K562 (cell line): ENCODE measurements around the gene ZNF641. TPM values are rescaled to one million over a fixed set of nuclear protein-coding genes. Genes with fewer than 3 reads are reported as not detected.

Experiments used
- FOXA3 ChIP-seq, 2 experiments: fragments of 450-650 bp in 1 of 2; sonication (generic) in 1 of 2; formaldehyde crosslinking; IDR thresholded peaks in 1 of 2; conservative IDR thresholded peaks in 1 of 2; 2 replicates each; pipeline versions ENCODE4 v1.4.0 to v1.8.0; 2020 to 2022; ENCODE audit warnings: mild to moderate bottlenecking in 2 of 2, missing genetic modification reagents in 1 of 2
- JUND ChIP-seq, 2 experiments: IDR thresholded peaks; 2 replicates in 1 of 2; 3 replicates in 1 of 2; pipeline ENCODE4 v1.6.1; 2011; ENCODE audit warnings: borderline replicate concordance in 2 of 2, low read depth in 2 of 2, low read length in 2 of 2, improper control_type of control experiment in 1 of 2, missing biosample characterization in 1 of 2, missing genetic modification characterization in 1 of 2, missing genetic modification reagents in 1 of 2
- KDM5B ChIP-seq: fragments of 200-600 bp; sonication (generic); IDR thresholded peaks from 2 replicates; pipeline ENCODE4 v1.6.1; 2012; ENCODE audit warnings: low read depth, mild to moderate bottlenecking, moderate library complexity, low read length, control low read depth, inconsistent platforms; ENCODE audit not compliant: insufficient replicate concordance
- NFIC ChIP-seq: fragments of 450-650 bp; IDR thresholded peaks from 2 replicates; pipeline ENCODE4 v1.6.1; 2017; ENCODE audit warnings: mild to moderate bottlenecking, inconsistent platforms
- NFXL1 ChIP-seq: fragments of 450-650 bp; formaldehyde crosslinking; IDR thresholded peaks from 2 replicates; pipeline ENCODE4 v1.4.0; 2021; ENCODE audit warnings: mild to moderate bottlenecking
- NR1H2 ChIP-seq: sonication (generic); formaldehyde crosslinking; IDR thresholded peaks from 2 replicates; pipeline ENCODE4 v1.4.0; 2020; ENCODE audit warnings: mild to moderate bottlenecking, missing genetic modification reagents
- NR3C1 ChIP-seq: sonication (generic); formaldehyde crosslinking; IDR thresholded peaks from 2 replicates; pipeline ENCODE4 v1.8.1; 2022; ENCODE audit warnings: missing genetic modification reagents
- PTBP1 ChIP-seq: fragments of 200-400 bp; formaldehyde crosslinking; IDR thresholded peaks from 2 replicates; pipeline ENCODE4 v1.6.1; 2017; ENCODE audit warnings: low read depth, low read length
- SMARCA5 ChIP-seq: fragments of 450-650 bp; IDR thresholded peaks from 2 replicates; pipeline ENCODE4 v1.6.1; 2016
- XRCC4 ChIP-seq: IDR thresholded peaks from one replicate; pipeline ENCODE4 v1.6.1; 2011; ENCODE audit not compliant: insufficient read depth, insufficient read length; ENCODE audit errors: extremely low read depth
- ZNF444 ChIP-seq: fragments of 250-450 bp; sonication (Bioruptor Pico); IDR thresholded peaks from 2 replicates; pipeline ENCODE4 v1.4.0; 2020; ENCODE audit warnings: mild to moderate bottlenecking, moderate library complexity
- polyA plus RNA-seq, 8 experiments: library from polyadenylated mRNA; depleted of rRNA in 4 of 8; stranded (reverse) in 5 of 8; unstranded in 3 of 8; fragments of >200 nt; fragmentation: Nextera tagmentation in 2 of 8; fragmentation: Illumina TruSeq in 1 of 8; extraction: Ambion mirVana in 2 of 8; extraction: Trizol in 1 of 8; gene quantifications; 2 replicates each; pipeline versions ENCODE4 v1.2.1 to v1.2.3, GENCODE V29; 2011 to 2014; ENCODE audit warnings: inconsistent platforms in 1 of 8, missing spikeins in 1 of 8
- total RNA-seq, 7 experiments: library from RNA; depleted of rRNA in 6 of 7; stranded (reverse); fragments of >200 nt in 6 of 7; fragmentation: Illumina TruSeq in 2 of 7; extraction: Trizol in 2 of 7; gene quantifications; 2 replicates each; pipeline versions ENCODE4 v1.2.1 to v1.2.3, GENCODE V29; 2011 to 2021; ENCODE audit warnings: low replicate concordance in 1 of 7
- TF ChIP-seq, protein P1 (sequence below): fragments of 150-350 bp; conservative IDR thresholded peaks from 2 replicates; pipeline ENCODE4 v1.6.1; 2014; ENCODE audit warnings: low read length
- TF ChIP-seq, protein P2 (sequence below), 2 experiments: fragments of 150-350 bp in 1 of 2; IDR thresholded peaks; 2 replicates each; pipeline ENCODE4 v1.6.1; 2012 to 2016; ENCODE audit warnings: low read depth in 2 of 2, low read length in 2 of 2, mild to moderate bottlenecking in 1 of 2, moderate library complexity in 1 of 2
- TF ChIP-seq, protein P3 (sequence below): fragments of 450-650 bp; IDR thresholded peaks from 2 replicates; pipeline ENCODE4 v1.6.1; 2016; ENCODE audit warnings: mild to moderate bottlenecking
- TF ChIP-seq, protein P4 (sequence below): fragments of 250-450 bp; sonication (Bioruptor Pico); IDR thresholded peaks from 2 replicates; pipeline ENCODE4 v1.5.0; 2020; ENCODE audit warnings: mild to moderate bottlenecking, borderline replicate concordance

The ZNF641 gene
- total and polyA plus RNA-seq, 9 of the 15 experiments (the other 6 are each of a cell fraction or from before 2014, with no cell fraction given): 2.5 to 15.6 (median 9.2) TPM

DNA sequence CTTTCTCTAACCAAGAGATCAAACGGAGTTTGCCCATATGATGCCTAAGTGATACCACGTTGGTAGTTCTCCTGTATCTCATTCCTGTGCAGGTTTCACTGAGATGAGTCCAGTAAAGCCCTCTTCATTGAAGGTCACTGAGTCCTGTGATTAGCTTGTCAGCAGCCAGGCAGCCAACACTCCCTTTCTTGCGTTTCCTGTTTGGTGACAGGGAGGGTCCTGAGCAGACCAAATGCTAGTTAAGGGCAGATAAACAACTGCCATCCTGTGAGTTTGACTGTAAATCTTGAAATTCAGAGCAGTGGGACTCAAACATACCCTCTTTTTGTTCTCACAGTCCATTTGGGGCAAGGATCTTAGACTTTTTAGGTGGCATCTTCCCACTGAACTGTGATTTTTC is 39.4 kb downstream of the ZNF641 start (continued):
- TF ChIP-seq KDM5B (no peak), XRCC4 (no peak), JUND (IDR thresholded peaks at IDR 0.05; ENCODE audit: borderline replicate concordance, low read depth, low read length) (peak; percentile 47; the same call in 1 of the 2 replicates), JUND (tag; IDR thresholded peaks at IDR 0.05; ENCODE audit: borderline replicate concordance, low read depth, low read length) (no peak), NFXL1 (CRISPR knock-in tag) (no peak), PTBP1 (no peak), NR3C1 (CRISPR knock-in tag) (no peak), NR1H2 (CRISPR knock-in tag) (no peak), ZNF444 (CRISPR knock-in tag) (no peak), FOXA3 (CRISPR knock-in tag; conservative IDR thresholded peaks at IDR 0.05 in 1 of 2, IDR thresholded peaks at IDR 0.05 in 1 of 2) (no peak), SMARCA5 (no peak), NFIC (peak; percentile 35; the same call in 1 of the 2 replicates)
- TF ChIP-seq, protein P1, sequence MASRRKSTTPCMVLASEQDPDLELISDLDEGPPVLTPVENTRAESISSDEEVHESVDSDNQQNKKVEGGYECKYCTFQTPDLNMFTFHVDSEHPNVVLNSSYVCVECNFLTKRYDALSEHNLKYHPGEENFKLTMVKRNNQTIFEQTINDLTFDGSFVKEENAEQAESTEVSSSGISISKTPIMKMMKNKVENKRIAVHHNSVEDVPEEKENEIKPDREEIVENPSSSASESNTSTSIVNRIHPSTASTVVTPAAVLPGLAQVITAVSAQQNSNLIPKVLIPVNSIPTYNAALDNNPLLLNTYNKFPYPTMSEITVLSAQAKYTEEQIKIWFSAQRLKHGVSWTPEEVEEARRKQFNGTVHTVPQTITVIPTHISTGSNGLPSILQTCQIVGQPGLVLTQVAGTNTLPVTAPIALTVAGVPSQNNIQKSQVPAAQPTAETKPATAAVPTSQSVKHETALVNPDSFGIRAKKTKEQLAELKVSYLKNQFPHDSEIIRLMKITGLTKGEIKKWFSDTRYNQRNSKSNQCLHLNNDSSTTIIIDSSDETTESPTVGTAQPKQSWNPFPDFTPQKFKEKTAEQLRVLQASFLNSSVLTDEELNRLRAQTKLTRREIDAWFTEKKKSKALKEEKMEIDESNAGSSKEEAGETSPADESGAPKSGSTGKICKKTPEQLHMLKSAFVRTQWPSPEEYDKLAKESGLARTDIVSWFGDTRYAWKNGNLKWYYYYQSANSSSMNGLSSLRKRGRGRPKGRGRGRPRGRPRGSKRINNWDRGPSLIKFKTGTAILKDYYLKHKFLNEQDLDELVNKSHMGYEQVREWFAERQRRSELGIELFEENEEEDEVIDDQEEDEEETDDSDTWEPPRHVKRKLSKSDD: no peak
- TF ChIP-seq, protein P2, sequence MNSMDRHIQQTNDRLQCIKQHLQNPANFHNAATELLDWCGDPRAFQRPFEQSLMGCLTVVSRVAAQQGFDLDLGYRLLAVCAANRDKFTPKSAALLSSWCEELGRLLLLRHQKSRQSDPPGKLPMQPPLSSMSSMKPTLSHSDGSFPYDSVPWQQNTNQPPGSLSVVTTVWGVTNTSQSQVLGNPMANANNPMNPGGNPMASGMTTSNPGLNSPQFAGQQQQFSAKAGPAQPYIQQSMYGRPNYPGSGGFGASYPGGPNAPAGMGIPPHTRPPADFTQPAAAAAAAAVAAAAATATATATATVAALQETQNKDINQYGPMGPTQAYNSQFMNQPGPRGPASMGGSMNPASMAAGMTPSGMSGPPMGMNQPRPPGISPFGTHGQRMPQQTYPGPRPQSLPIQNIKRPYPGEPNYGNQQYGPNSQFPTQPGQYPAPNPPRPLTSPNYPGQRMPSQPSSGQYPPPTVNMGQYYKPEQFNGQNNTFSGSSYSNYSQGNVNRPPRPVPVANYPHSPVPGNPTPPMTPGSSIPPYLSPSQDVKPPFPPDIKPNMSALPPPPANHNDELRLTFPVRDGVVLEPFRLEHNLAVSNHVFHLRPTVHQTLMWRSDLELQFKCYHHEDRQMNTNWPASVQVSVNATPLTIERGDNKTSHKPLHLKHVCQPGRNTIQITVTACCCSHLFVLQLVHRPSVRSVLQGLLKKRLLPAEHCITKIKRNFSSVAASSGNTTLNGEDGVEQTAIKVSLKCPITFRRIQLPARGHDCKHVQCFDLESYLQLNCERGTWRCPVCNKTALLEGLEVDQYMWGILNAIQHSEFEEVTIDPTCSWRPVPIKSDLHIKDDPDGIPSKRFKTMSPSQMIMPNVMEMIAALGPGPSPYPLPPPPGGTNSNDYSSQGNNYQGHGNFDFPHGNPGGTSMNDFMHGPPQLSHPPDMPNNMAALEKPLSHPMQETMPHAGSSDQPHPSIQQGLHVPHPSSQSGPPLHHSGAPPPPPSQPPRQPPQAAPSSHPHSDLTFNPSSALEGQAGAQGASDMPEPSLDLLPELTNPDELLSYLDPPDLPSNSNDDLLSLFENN (IDR thresholded peaks at IDR 0.05; ENCODE audit: low read depth in 2 of 2, low read length in 2 of 2): 0 out of 4 replicates have a peak, but pooled peaks of 1 of the 2 experiments have one; percentile 44
- TF ChIP-seq, protein P3, sequence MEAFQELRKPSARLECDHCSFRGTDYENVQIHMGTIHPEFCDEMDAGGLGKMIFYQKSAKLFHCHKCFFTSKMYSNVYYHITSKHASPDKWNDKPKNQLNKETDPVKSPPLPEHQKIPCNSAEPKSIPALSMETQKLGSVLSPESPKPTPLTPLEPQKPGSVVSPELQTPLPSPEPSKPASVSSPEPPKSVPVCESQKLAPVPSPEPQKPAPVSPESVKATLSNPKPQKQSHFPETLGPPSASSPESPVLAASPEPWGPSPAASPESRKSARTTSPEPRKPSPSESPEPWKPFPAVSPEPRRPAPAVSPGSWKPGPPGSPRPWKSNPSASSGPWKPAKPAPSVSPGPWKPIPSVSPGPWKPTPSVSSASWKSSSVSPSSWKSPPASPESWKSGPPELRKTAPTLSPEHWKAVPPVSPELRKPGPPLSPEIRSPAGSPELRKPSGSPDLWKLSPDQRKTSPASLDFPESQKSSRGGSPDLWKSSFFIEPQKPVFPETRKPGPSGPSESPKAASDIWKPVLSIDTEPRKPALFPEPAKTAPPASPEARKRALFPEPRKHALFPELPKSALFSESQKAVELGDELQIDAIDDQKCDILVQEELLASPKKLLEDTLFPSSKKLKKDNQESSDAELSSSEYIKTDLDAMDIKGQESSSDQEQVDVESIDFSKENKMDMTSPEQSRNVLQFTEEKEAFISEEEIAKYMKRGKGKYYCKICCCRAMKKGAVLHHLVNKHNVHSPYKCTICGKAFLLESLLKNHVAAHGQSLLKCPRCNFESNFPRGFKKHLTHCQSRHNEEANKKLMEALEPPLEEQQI: no peak
- TF ChIP-seq, protein P4, sequence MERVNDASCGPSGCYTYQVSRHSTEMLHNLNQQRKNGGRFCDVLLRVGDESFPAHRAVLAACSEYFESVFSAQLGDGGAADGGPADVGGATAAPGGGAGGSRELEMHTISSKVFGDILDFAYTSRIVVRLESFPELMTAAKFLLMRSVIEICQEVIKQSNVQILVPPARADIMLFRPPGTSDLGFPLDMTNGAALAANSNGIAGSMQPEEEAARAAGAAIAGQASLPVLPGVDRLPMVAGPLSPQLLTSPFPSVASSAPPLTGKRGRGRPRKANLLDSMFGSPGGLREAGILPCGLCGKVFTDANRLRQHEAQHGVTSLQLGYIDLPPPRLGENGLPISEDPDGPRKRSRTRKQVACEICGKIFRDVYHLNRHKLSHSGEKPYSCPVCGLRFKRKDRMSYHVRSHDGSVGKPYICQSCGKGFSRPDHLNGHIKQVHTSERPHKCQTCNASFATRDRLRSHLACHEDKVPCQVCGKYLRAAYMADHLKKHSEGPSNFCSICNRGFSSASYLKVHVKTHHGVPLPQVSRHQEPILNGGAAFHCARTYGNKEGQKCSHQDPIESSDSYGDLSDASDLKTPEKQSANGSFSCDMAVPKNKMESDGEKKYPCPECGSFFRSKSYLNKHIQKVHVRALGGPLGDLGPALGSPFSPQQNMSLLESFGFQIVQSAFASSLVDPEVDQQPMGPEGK (CRISPR knock-in tag): no peak
